ENCODE measurements around the gene MPZL2. TPM values are rescaled to one million over a fixed set of nuclear protein-coding genes. Genes with fewer than 3 reads are reported as not detected.
A peak's percentile ranks its signal among the peaks of the same experiment; 100 is the strongest.

MPZL2 gene
- total and polyA plus RNA-seq, 10 of the 15 experiments (the other 5 are each of a cell fraction or from before 2014, with no cell fraction given): 0.81 to 4.8 (median 3.1) TPM

- 0 out of 2 replicates have a peak, but pooled peaks have one; percentile 37 for TF ChIP-seq ATF2 (IDR thresholded peaks at IDR 0.05; ENCODE audit: low read length)
- no peak for TF ChIP-seq HDAC2 (IDR thresholded peaks at IDR 0.05)
- TF ChIP-seq ATF7 (IDR thresholded peaks at IDR 0.05; ENCODE audit: low read depth): peak; percentile 83
- TF ChIP-seq MYB (IDR thresholded peaks at IDR 0.05; ENCODE audit: borderline replicate concordance, low read depth, low read length): no peak
- no peak for TF ChIP-seq SMAD1 (IDR thresholded peaks at IDR 0.05; ENCODE audit: low read depth, partially characterized antibody)
- TF ChIP-seq BMI1 (IDR thresholded peaks at IDR 0.05; ENCODE audit: borderline replicate concordance): peak; percentile 33; the same call in 1 of the 2 replicates
- 0 out of 2 replicates have a peak, but pooled peaks have one; percentile 58 for TF ChIP-seq MLLT1 (IDR thresholded peaks at IDR 0.05)
- peak; percentile 81 to 87 for TF ChIP-seq IKZF2 (IDR thresholded peaks at IDR 0.05)
- TF ChIP-seq MXI1 (IDR thresholded peaks at IDR 0.05; ENCODE audit: low read depth, low read length): no peak
- TF ChIP-seq SREBF1 (IDR thresholded peaks at IDR 0.05; ENCODE audit: low read length): no peak
- no peak for TF ChIP-seq CEBPB (IDR thresholded peaks at IDR 0.05; ENCODE audit: borderline replicate concordance in 1 of 2, low read depth in 2 of 2, low read length in 2 of 2)
- TF ChIP-seq MTA2 (IDR thresholded peaks at IDR 0.05; ENCODE audit: low read depth): peak; percentile 86
- no peak; the same call in 1 of the 2 replicates for TF ChIP-seq STAT1 (conservative IDR thresholded peaks at IDR 0.05)
- TF ChIP-seq KAT2A (conservative IDR thresholded peaks at IDR 0.05; ENCODE audit: control insufficient read depth, low read depth, low read length): no peak
- no peak for TF ChIP-seq CHD4 (IDR thresholded peaks at IDR 0.05)
- TF ChIP-seq RUNX3 (IDR thresholded peaks at IDR 0.05; ENCODE audit: low read length): peak; percentile 75
- TF ChIP-seq MAX (IDR thresholded peaks at IDR 0.05; ENCODE audit: low read depth, low read length): no peak
- no peak for TF ChIP-seq POLR2AphosphoS5 (IDR thresholded peaks at IDR 0.05; ENCODE audit: low read length)
- TF ChIP-seq BACH1 (IDR thresholded peaks at IDR 0.05; ENCODE audit: borderline replicate concordance): peak; percentile 88; the same call in 1 of the 2 replicates
- no peak for TF ChIP-seq RB1 (IDR thresholded peaks at IDR 0.05; ENCODE audit: borderline replicate concordance)
- peak; percentile 62; the same call in 1 of the 2 replicates for TF ChIP-seq NBN (IDR thresholded peaks at IDR 0.05)
- no peak for TF ChIP-seq ZNF274 (IDR thresholded peaks at IDR 0.05; ENCODE audit: insufficient read depth, insufficient read length)
- no peak for TF ChIP-seq NFYA (IDR thresholded peaks at IDR 0.05; ENCODE audit: borderline replicate concordance, low read depth, low read length)
- TF ChIP-seq IKZF1 (conservative IDR thresholded peaks at IDR 0.05): peak; percentile 87
- TF ChIP-seq HSF1 (IDR thresholded peaks at IDR 0.05; ENCODE audit: low read depth, low read length): no peak
Observed at GRCh38 chr11:118240999-118241763, 22.9 kb downstream of the MPZL2 start (continued).

All from GM12878 (cell line).